ENCODE measurements around the gene UNC79.

Gene UNC79

DNA sequence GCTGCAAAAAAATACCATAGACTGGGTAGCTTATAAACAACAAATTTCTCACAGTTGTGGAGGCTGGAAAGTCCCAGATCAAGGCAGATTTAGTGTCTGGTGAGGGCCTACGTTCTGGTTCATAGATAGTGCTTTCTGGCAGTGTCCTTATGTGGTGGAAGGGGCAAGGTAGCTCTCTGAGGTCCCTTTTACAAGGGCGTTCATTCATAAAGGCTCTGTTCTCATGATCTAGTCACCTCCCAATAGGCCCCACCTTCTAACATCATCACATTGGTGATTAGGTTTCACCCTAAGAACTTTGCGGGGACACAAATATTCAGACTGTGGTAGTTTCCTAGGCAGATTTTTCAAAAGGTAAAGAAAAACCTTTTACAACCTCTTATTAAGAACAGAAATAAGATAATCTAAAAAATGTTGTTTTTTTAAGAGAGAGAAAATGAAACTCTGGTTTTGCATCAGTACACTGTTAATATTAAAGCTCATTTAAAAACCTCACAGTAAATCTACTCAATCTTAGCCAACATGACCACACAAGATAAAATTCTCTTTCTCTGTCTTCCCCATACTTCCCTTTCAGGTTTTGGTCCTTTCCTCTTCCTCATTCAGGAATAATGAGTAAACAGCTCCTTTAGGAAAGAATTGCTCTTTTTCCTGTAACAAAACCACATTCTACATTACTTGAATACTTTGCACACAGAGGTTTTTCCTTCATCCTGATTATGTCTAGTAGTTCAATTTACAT, 117.5 kb downstream of the UNC79 start:
- no peak for DNase-seq (ENCODE audit: low read depth)

DNA sequence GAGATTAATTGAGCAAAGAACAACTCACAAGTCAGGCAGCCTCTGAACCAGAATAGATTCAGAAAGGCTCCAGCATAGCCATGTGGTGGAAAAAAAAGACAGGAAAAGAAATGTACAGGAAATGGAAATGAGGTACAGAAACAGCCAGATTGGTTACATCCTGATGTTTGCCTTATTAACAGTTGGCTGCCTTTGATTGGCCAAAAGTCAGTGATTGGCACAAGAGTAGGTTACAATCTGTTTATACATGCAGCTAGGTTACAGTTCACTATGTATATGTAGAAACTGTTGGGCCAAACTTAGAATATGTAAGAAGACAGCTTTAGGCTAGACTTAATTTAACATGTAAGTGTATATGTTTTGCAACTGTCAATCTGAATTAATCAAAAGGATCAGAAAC, 118.9 kb downstream of the UNC79 start:
- no peak for DNase-seq (ENCODE audit: low read depth)

DNA sequence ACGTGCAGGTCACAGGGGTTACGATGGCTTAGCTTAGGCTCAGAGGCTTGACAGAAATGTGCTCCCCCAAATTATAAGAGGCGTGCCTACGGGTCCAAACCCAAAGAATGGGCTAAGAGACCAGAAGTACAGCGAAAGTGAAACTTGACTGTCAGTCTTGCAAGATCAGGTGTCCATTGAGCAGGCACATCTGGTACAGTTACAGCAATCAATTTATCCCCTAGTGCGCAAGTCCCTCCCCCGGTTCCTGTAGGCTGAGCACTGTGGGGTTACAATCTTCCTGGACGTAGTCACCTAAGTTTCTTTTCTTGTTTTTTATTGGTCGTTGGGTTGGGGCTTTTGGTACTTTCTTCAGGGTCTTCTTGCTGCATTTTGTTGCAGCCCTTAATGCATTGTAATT, 134.2 kb downstream of the UNC79 start:
- no peak for DNase-seq (ENCODE audit: low read depth)

DNA sequence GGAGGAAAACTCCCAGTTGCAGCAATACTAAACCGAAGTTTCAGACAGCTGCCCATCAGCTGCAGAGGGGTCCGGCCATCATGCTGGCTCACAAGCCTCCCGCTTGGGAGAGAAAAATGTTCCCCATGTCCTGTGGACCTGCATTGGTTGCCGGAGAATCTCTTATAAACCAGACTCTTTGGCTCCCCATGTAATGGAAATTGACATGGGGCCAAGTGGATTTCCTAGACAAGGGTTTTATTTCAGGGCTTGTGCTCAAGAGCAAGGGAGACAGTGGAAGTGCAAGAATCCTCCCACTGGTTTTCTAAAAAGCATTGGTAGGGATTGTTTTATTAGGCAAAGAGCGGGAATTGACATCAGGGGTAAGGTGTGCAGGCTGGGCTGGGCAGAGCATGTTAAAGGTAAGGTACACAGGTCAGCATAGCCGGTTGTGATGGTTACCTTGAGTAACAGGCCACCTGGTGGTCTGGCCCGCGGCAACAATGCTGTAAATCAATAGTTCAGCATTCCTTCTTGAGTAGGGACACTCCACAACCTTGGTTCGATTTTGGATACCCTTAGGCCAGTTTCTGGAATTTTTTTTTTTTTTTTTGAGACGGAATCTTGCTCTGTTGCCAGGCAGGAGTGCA, 135.4 kb downstream of the UNC79 start:
- DNase-seq (ENCODE audit: low read depth), result no peak

- no peak for DNase-seq (ENCODE audit: low read depth)
Observed at GRCh38 chr14:93571275-93571674, 140.5 kb downstream of the UNC79 start.

DNA sequence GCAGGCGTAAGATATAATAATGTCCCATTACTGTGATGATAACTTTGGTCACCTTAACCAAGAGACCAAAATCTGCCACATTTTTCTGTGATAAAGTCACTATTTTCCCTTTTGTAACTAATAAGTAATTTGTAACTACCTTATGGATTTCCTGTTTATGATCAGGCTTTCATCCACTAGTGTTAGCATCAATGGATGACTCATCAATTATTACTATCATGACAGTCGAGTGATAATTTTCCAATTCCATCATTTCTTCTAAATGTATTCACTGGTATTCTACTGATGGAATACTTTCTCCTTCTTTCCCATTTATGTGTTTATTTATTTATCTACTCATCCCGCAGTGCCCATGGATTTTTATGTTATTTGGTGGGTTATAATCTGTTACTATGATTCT, 148.4 kb downstream of the UNC79 start:
- DNase-seq (ENCODE audit: low read depth), result no peak

DNA sequence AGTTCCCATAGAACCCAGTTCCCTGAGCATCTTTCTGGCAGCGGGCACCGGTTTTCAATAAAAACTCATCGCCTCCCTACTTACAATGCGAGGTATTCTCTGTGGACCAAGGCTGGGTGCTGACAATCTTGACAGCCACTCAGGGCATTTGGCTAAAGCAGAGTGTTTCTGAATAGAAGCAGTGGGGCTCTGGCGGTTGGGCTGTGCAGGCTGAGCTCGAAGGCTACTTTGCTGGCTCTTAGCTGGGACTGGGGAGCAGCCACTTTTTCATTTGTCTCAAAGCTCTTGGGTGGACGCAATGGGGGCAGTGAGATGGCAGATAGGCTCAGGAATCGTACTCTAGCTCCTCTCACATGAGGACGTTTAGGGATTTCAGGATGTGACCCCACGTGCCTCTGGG, 151.8 kb downstream of the UNC79 start:
- no peak for DNase-seq (ENCODE audit: low read depth)

DNA sequence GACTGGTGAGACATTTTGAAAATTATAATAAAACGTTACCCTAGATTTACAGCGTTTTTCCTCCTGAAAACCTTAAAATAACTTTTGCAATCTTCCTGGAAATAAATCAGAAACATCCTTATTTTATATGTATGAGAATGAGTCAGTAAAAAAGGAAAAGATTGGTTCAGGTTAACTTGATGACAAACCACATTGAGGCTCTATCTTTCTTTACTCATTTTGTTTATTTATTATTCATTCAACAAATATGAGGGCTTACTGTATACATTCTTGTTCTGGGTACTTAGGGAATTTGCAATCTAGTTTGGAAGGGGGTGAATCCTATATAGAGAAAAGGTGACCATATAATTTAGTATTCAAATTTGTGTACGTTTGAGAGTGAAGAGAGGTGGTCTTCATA, 156.6 kb downstream of the UNC79 start:
- no peak for DNase-seq (ENCODE audit: low read depth)

DNA sequence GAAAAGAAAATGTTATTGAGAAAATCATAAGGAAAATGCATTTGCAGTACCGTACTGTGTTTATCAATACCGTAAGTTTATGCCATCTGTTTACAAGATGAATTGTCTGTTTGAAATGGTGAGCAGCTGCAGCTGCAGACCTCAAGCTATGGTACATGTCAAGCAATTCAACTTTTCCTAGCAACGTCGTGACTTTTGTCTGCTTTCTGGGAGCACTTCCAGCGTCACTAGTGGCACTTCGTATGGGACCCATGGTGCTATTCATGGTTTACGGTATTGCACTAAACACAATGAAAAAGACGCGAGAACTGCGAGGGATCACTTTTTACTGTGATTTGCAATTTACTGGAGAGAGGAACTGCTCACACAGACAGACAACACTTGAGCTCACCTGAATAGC, 160.8 kb downstream of the UNC79 start:
- no peak for DNase-seq (ENCODE audit: low read depth)

GRCh38 chr14:93592786-93593185, 162.0 kb downstream of the UNC79 start:
- no peak for DNase-seq (ENCODE audit: low read depth)

- no peak for DNase-seq (ENCODE audit: low read depth)
Observed at GRCh38 chr14:93606091-93606490, 175.4 kb downstream of the UNC79 start.

DNA sequence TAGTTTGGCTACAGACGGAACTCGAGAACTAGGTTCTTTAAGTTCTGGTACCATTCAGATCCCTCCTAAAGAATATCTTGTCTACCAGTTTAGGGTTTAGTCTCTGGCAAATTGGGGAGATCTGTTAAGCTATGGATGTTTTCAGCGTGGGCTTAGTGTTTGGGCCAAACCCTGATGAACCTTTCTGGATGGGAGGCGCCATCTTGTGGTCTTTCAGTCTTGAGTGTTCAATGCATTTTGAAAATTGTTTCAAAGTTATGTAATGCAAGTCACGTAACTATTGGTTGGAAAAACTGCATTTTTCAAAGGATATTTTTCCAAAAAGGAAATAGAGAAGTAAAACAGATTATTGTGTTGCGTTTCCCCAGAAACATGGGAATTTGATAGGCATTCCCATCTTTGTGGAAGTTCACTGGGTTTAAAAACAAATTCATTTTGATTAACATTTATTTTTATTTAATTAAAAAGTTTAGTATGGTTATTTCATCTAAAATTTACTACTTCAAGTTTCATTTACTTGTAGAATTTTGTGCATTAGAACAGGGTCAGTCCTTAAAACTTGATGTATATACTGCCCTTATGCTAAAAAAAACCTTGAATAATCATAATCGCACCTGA, 188.5 kb downstream of the UNC79 start:
- peak; percentile 9 for DNase-seq (ENCODE audit: low read depth)

- no peak for DNase-seq (ENCODE audit: low read depth)
Observed at GRCh38 chr14:93628048-93628447, 197.3 kb downstream of the UNC79 start.

- no peak for DNase-seq (ENCODE audit: low read depth)
Observed at GRCh38 chr14:93629643-93630042, 198.9 kb downstream of the UNC79 start.

GRCh38 chr14:93638790-93639189, 208.1 kb downstream of the UNC79 start:
- no peak for DNase-seq (ENCODE audit: low read depth)

DNA sequence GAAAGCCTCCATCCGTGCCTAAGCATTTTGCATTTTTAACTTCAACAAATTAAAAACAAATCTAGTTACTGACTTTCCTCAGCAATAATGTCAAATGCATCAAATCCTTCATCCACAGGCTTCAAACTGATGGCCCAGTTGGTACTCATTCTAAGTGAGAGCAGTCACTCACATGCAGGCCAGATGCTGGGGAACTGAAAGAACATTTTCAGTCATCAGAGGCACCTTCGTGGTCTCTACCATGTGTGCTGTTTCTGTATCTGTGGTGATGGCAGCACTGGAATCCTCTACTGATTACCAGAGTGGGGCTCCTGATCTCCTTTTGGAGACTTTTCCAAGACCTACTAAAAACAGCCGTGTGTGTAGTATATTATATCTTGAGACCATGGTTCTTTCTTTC, 212.4 kb downstream of the UNC79 start:
- DNase-seq (ENCODE audit: low read depth), result no peak

DNA sequence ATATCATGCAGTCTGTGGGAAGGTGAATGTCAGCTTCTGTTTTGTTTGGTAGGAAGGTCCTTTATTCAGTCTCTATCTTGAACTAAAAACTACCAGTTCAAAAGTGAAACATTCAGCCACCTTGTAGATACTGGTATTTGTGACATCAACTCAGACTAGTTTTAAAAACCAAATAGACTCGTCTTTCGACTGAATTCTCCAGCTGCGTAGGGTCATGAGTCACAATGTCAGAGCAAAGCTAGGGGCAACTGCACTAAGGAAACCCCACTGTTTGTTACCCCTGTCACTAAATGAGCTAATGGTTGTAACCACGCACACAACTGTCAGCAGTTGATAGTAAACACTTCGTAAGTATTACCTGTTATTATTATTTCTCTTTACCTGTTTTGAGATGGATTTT, 212.9 kb downstream of the UNC79 start:
- DNase-seq (ENCODE audit: low read depth), result no peak

DNA sequence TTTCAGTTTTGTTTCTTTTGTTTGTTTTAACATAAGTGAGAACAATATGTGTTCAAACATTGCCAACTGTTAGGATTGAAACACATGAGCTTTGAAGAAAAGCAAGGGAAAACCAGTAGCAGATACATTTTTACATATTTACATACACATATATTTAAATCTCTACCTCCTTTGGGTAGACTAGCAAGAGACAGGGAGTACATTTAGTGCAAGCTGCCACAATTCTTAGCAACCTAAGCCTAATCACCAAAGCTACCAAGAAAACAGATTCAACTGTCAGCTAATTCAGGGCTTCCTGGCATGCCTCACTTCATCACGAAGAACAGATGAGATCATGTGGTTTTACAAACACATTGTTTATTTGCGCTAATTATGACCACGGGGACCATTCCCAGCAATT, 214.5 kb downstream of the UNC79 start:
- no peak for DNase-seq (ENCODE audit: low read depth)

DNA sequence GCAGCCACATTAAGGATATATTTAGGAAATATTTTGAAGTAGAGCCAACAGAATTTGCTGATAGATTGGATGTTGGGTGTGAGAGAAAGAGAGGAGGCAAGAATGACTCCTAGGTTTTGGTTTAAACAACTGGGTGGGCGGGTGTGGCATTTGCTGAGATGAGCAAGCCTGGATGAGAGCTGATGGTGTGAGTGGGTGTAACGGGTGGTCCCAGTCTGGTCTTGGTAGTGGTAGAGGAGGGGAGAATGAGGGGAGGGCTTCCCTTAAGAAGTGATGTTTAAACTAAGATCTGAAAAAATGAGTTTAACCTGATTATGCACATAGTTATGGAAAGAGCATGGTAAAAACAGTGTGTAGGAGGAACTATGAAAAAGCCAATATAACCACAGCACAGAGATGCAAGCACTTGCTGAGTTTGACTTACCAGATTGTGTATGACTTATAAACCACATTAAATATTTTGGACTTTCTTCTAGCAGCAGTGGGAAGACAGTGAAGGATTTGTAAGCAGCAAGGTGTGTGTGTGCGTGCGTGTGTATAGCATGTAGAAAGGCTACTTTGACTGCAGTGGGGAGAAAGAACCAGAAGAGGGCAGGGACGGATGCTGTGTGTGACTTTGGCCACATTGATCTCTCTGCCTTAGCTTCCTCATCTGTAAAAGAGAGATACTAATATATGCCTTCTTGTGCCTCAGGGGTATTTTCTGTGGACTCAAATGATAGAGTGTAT, 217.9 kb downstream of the UNC79 start:
- no peak for DNase-seq (ENCODE audit: low read depth)

- no peak for DNase-seq (ENCODE audit: low read depth)
Observed at GRCh38 chr14:93654599-93654998, 223.9 kb downstream of the UNC79 start.

GRCh38 chr14:93655078-93655750, 224.5 kb downstream of the UNC79 start:
- DNase-seq (ENCODE audit: low read depth), result peak; percentile 2

GRCh38 chr14:93657875-93658274, 227.1 kb downstream of the UNC79 start:
- no peak for DNase-seq (ENCODE audit: low read depth)

All from non-pigmented ciliary epithelial cell (primary cell).